Measurements from ENCODE around the gene ZSCAN20.

The ZSCAN20 gene

GRCh38 chr1:33472269-33472980 lies at the start of gene ZSCAN20:
Gene ZSCAN20 (plus strand): TSS chr1:33472645. CDS start chr1:33479289, 6,644 bp downstream.
- peak within 1 kb of the TSS; percentile 55 for H3K27ac ChIP-seq
- no peak for TF ChIP-seq CTCF (conservative IDR thresholded peaks at IDR 0.05; ENCODE audit: low read depth)
- ChIA-PET POLR2A (ENCODE audit: low non-redundant PET) (interaction anchor here (0.7 kb wide), 1 partner anchor 26 kb away, joined by 5 read pairs; no protein-coding TSS in a partner anchor), CTCF (interaction anchor here (0.6 to 3.5 kb wide), 5 partner anchors 9 to 506 kb away, joined by 3 to 15 read pairs (median 4); no protein-coding TSS in a partner anchor)
- DNase-seq (ENCODE audit: low spot score): peak; percentile 94

GRCh38 chr1:33424205-33424604 lies 48.2 kb upstream of the ZSCAN20 start:
- POLR2A ChIA-PET (ENCODE audit: low non-redundant PET): no interaction called here
- no peak overlapping the region for H3K27ac ChIP-seq
- CTCF ChIA-PET: no interaction called here
- TF ChIP-seq CTCF (conservative IDR thresholded peaks at IDR 0.05; ENCODE audit: low read depth): no peak
- no peak for DNase-seq (ENCODE audit: low spot score)

GRCh38 chr1:33424610-33425009 lies 47.8 kb upstream of the ZSCAN20 start:
- no peak for TF ChIP-seq CTCF (conservative IDR thresholded peaks at IDR 0.05; ENCODE audit: low read depth)
- no peak for DNase-seq (ENCODE audit: low spot score)
- ChIA-PET POLR2A (ENCODE audit: low non-redundant PET) (no interaction called here), CTCF (no interaction called here)
- H3K27ac ChIP-seq: no peak overlapping the region

DNA sequence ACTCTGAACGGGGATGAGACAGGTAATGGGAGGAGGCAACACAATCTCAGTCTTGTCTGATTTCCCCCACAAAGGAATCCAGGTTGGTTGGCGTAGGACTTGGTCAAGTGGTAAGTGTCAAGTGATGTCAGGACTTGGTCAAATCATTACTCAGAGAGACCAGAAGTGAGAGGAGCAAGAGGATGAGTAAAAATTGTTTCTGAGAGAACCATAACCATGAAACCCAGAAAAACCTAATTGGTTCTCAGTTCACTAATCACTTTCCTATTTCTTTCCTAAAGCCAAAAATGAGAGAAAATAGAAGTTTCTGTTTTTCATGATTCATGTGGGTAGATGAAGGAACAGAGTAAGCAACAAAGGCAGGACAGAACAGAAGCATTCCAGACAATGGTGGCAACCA lies 46.5 kb upstream of the ZSCAN20 start:
- DNase-seq (ENCODE audit: low spot score): no peak
- CTCF ChIA-PET: no interaction called here
- TF ChIP-seq CTCF (conservative IDR thresholded peaks at IDR 0.05; ENCODE audit: low read depth): no peak
- POLR2A ChIA-PET (ENCODE audit: low non-redundant PET): no interaction called here
- H3K27ac ChIP-seq: no peak overlapping the region

DNA sequence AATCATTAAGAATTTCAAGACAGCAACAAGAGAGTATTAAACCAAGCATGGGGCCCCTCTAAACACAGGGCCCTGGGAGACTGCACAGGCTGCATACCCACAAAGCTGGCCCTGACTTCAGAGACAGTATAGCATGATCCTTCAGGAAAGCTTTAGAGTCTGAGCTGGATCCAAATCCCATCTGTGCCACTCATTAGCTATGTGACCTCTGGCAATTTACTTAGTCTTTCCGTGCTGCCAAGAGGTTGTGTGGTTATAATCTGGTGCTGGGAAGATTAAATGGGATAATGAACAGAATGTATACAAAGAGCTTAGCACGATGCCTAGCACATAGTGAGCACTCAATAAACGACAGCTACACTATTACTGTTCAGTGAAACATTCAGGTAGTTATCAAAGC lies 45.5 kb upstream of the ZSCAN20 start:
- no peak overlapping the region for H3K27ac ChIP-seq
- CTCF ChIA-PET: no interaction called here
- POLR2A ChIA-PET (ENCODE audit: low non-redundant PET): no interaction called here
- no peak for DNase-seq (ENCODE audit: low spot score)
- TF ChIP-seq CTCF (conservative IDR thresholded peaks at IDR 0.05; ENCODE audit: low read depth): no peak

DNA sequence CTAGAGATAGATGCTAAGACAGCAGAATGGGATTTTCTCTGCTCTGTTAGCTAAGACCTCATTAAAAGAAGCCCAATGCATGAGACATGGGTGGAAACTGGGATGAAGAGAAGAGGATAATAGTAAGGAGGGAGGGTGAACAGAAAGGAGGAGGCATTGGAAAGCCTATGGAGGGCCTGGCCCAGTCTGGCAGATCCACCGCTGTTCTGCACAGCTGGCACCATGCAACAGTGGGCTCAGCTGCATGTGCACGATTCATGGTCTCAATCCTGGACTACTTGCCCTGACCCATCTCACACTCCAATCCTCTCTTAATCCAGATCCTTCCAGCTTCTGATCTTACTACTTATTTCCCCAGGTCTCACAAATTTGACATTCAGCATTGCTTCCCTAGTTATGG lies 43.8 kb upstream of the ZSCAN20 start:
- ChIA-PET POLR2A (ENCODE audit: low non-redundant PET) (no interaction called here), CTCF (no interaction called here)
- no peak for TF ChIP-seq CTCF (conservative IDR thresholded peaks at IDR 0.05; ENCODE audit: low read depth)
- no peak overlapping the region for H3K27ac ChIP-seq
- DNase-seq (ENCODE audit: low spot score): no peak
